Measurements from ENCODE around the gene BSG. TPM values are rescaled to one million over a fixed set of nuclear protein-coding genes. Genes with fewer than 3 reads are reported as not detected.

BSG gene
- total and polyA plus RNA-seq, 9 of the 15 experiments (the other 6 are each of a cell fraction or from before 2014, with no cell fraction given) = 4.6 to 495 (median 187) TPM

GRCh38 chr19:574658-575526 lies 2.5 kb downstream of the BSG start (continued):
- TF ChIP-seq, protein P1, sequence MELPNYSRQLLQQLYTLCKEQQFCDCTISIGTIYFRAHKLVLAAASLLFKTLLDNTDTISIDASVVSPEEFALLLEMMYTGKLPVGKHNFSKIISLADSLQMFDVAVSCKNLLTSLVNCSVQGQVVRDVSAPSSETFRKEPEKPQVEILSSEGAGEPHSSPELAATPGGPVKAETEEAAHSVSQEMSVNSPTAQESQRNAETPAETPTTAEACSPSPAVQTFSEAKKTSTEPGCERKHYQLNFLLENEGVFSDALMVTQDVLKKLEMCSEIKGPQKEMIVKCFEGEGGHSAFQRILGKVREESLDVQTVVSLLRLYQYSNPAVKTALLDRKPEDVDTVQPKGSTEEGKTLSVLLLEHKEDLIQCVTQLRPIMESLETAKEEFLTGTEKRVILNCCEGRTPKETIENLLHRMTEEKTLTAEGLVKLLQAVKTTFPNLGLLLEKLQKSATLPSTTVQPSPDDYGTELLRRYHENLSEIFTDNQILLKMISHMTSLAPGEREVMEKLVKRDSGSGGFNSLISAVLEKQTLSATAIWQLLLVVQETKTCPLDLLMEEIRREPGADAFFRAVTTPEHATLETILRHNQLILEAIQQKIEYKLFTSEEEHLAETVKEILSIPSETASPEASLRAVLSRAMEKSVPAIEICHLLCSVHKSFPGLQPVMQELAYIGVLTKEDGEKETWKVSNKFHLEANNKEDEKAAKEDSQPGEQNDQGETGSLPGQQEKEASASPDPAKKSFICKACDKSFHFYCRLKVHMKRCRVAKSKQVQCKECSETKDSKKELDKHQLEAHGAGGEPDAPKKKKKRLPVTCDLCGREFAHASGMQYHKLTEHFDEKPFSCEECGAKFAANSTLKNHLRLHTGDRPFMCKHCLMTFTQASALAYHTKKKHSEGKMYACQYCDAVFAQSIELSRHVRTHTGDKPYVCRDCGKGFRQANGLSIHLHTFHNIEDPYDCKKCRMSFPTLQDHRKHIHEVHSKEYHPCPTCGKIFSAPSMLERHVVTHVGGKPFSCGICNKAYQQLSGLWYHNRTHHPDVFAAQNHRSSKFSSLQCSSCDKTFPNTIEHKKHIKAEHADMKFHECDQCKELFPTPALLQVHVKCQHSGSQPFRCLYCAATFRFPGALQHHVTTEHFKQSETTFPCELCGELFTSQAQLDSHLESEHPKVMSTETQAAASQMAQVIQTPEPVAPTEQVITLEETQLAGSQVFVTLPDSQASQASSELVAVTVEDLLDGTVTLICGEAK (IDR thresholded peaks at IDR 0.05) = no peak
- TF ChIP-seq, protein P1 (CRISPR knock-in tag; IDR thresholded peaks at IDR 0.05) = no peak
- TF ChIP-seq, protein P2, sequence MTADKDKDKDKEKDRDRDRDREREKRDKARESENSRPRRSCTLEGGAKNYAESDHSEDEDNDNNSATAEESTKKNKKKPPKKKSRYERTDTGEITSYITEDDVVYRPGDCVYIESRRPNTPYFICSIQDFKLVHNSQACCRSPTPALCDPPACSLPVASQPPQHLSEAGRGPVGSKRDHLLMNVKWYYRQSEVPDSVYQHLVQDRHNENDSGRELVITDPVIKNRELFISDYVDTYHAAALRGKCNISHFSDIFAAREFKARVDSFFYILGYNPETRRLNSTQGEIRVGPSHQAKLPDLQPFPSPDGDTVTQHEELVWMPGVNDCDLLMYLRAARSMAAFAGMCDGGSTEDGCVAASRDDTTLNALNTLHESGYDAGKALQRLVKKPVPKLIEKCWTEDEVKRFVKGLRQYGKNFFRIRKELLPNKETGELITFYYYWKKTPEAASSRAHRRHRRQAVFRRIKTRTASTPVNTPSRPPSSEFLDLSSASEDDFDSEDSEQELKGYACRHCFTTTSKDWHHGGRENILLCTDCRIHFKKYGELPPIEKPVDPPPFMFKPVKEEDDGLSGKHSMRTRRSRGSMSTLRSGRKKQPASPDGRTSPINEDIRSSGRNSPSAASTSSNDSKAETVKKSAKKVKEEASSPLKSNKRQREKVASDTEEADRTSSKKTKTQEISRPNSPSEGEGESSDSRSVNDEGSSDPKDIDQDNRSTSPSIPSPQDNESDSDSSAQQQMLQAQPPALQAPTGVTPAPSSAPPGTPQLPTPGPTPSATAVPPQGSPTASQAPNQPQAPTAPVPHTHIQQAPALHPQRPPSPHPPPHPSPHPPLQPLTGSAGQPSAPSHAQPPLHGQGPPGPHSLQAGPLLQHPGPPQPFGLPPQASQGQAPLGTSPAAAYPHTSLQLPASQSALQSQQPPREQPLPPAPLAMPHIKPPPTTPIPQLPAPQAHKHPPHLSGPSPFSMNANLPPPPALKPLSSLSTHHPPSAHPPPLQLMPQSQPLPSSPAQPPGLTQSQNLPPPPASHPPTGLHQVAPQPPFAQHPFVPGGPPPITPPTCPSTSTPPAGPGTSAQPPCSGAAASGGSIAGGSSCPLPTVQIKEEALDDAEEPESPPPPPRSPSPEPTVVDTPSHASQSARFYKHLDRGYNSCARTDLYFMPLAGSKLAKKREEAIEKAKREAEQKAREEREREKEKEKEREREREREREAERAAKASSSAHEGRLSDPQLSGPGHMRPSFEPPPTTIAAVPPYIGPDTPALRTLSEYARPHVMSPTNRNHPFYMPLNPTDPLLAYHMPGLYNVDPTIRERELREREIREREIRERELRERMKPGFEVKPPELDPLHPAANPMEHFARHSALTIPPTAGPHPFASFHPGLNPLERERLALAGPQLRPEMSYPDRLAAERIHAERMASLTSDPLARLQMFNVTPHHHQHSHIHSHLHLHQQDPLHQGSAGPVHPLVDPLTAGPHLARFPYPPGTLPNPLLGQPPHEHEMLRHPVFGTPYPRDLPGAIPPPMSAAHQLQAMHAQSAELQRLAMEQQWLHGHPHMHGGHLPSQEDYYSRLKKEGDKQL (CRISPR knock-in tag; IDR thresholded peaks at IDR 0.05; ENCODE audit: borderline replicate concordance) = no peak
- TF ChIP-seq POLR2AphosphoS5 (IDR thresholded peaks at IDR 0.05; ENCODE audit: control insufficient read depth, insufficient read depth, low read depth, low read length) = peak; percentile 99
- TF ChIP-seq CBFA2T3 (IDR thresholded peaks at IDR 0.05) = peak; percentile 99
- TF ChIP-seq TRIM25 (IDR thresholded peaks at IDR 0.05; ENCODE audit: borderline replicate concordance) = no peak
- peak; percentile 75 for TF ChIP-seq CREM (IDR thresholded peaks at IDR 0.05; ENCODE audit: low read depth)
- no peak for TF ChIP-seq HCFC1 (IDR thresholded peaks at IDR 0.05; ENCODE audit: low read depth, low read length)
- peak; percentile 99 for TF ChIP-seq CBFA2T2 (conservative IDR thresholded peaks at IDR 0.05)
- peak; percentile 67 for TF ChIP-seq ZNF583 (CRISPR knock-in tag; IDR thresholded peaks at IDR 0.05)
